Ammon's horn (tissue), 1 donor: ENCODE data around the gene MAP3K4.

Experiments used
- DNase-seq: peaks from one replicate; pipeline ENCODE4 v3.0.0-alpha.2; 2016; ENCODE audit warnings: low spot score

Gene MAP3K4

GRCh38 chr6:161037873-161038228 is 46.3 kb downstream of the MAP3K4 start:
- no peak for DNase-seq

GRCh38 chr6:161038229-161039031 is 46.9 kb downstream of the MAP3K4 start:
- no peak for DNase-seq

- DNase-seq: no peak
These were observed 49.7 kb downstream of the MAP3K4 start for GRCh38 chr6:161041274-161041673.

- no peak for DNase-seq
These were observed 52.8 kb downstream of the MAP3K4 start for GRCh38 chr6:161044335-161044734.

- no peak for DNase-seq
These were observed 57.1 kb downstream of the MAP3K4 start for GRCh38 chr6:161048641-161049040.

GRCh38 chr6:161050134-161050765 is 58.7 kb downstream of the MAP3K4 start:
- no peak for DNase-seq

- DNase-seq: no peak
These were observed 61.5 kb downstream of the MAP3K4 start for GRCh38 chr6:161053103-161053502.

- no peak for DNase-seq
These were observed 63.3 kb downstream of the MAP3K4 start for GRCh38 chr6:161054876-161055275.

GRCh38 chr6:161056451-161056850 is 64.9 kb downstream of the MAP3K4 start:
- no peak for DNase-seq

GRCh38 chr6:161057103-161058091 is 65.8 kb downstream of the MAP3K4 start:
- no peak for DNase-seq

GRCh38 chr6:161058741-161059140 is 67.2 kb downstream of the MAP3K4 start:
- no peak for DNase-seq

- no peak for DNase-seq
These were observed 70.0 kb downstream of the MAP3K4 start for GRCh38 chr6:161061576-161061975.

GRCh38 chr6:161064915-161065314 is 73.3 kb downstream of the MAP3K4 start:
- no peak for DNase-seq

GRCh38 chr6:161066511-161066910 is 74.9 kb downstream of the MAP3K4 start:
- no peak for DNase-seq

GRCh38 chr6:161067749-161068148 is 76.2 kb downstream of the MAP3K4 start:
- DNase-seq: no peak

GRCh38 chr6:161068321-161068741 is 76.8 kb downstream of the MAP3K4 start:
- DNase-seq: no peak

GRCh38 chr6:161073930-161074329 is 82.4 kb downstream of the MAP3K4 start:
- no peak for DNase-seq

- no peak for DNase-seq
These were observed 83.0 kb downstream of the MAP3K4 start for GRCh38 chr6:161074496-161075121.

- DNase-seq: no peak
These were observed 84.7 kb downstream of the MAP3K4 start for GRCh38 chr6:161076181-161076677.

GRCh38 chr6:161079566-161080262 is 88.1 kb downstream of the MAP3K4 start:
- no peak for DNase-seq
